Pons (tissue), 1 donor: Measurements from ENCODE around the gene SV2C.

Experiments used
- DNase-seq: peaks from one replicate; pipeline ENCODE4 v3.0.0-alpha.2; 2016; ENCODE audit warnings: low spot score

Gene SV2C

DNA sequence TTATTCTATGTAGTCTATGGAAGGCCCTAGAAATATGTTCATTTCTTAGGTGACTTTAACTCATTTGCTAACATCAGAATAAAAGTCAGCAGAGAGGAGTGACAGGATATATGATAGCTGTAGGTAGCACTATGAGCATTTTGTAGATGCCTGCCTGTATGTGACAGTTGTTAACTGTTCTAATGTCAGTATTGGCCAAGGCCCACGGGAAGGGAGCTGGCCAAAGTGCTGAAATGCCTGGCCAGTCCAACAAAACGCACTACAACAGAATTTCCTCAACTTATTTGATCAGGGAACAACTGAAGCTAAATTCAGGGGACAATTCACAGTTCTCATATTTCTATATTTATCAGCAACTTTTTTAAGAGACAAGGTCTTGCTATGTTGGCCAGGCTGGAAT lies 20.8 kb downstream of the SV2C start:
- DNase-seq = no peak

DNA sequence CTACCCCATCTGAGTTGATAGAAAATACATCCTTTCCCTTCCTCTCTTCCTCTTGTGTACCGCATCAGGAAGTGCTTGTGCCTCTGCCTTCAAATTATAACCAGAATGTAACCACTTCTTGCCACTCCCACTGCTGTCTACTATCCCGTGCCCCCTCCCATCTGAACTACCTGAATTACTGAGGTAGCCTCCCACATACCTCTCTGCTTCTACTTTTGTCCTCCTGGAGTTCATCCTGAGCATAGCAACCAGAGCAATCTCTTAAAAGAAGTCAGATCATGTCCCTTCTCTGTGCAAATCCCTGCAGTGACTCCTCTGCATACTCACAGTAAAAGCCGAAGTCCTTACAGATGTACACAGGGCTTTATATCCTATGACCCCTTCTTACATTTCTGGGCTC lies 23.0 kb downstream of the SV2C start:
- no peak for DNase-seq

DNA sequence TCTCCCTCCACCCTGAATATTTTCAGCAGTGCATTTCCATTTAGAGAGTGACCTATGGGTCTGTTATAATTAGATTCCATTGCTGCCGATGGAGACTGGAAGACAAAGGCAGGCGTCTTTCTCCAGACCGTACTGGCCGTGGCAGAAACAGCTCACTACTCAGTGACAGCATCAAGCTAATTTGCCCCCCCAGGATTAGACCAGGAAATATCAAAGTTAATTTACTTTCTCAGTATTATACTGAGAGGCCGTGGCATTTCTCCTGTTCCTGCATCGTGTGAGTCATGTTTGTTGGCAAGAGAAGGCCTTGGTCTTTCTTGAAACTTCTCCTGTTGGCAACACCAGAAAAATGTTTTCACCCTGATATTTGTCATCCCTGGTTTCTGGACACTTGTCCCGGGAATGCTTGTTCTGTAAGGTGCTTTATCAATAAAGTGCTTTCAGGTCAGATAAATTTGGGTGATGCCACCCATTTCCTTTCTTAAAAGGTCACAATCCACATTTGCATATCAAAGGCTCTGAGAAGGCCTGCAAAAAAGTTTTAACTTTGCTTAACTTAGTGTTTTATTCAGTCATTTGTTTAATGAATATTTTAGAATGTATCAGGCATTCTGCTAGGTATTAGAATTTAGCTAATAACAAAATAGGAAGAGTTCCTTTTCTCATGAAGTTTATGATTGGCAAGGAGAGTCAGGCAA lies 28.4 kb downstream of the SV2C start:
- DNase-seq = no peak

- DNase-seq = no peak
Measured at GRCh38 chr5:76113103-76113502, 29.9 kb downstream of the SV2C start.

DNA sequence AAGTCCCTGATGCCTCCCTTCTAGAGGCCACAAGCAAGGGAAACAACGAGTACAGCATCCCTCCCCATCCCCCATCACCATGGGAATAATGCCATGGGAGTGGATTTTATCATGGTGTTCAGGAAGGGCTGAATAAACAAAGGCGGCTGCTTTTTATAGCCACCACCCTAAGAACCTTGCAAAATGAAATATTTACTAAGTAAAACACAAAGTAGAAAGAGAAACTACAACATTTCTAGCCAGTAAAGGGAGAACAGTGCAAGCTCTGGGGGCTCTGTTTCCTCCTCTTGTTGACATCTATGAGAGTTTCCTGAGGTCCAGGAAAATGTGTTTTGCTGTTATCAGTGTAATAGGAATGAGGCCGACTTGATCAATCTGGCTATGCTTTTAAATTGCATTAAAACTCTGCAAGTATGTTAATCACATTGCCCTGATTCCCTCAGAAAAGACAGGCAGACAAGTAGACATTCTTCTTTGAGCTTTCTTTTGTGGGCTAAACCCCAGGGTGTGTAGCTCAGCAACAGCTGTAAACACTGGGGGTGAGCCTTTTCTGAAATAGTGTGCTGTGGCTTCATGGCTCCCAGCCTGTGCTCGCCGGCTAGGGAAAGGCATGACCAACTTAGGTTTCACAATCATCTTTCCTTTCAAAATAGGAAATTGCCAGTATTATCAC lies 31.1 kb downstream of the SV2C start:
- DNase-seq = no peak

DNA sequence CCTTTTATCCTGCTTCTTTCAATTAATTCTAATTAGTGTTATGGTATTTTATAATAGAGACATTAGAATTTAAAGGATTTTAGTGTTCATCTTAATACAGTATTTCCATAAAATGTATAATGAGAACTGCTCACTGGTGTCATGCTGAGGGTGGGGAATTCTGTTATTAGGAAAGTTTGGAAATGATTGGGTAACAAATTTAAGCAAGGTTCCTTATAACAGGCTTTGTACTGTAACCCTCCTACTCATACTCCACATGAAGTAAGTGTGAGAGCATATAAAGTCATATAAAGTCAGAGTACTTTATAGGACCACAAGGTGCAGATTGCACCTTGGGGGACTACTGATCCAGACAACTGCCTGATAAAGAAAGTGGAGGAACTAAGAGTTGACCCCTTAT lies 42.2 kb downstream of the SV2C start:
- no peak for DNase-seq

- DNase-seq = no peak
Measured at GRCh38 chr5:76125888-76126287, 42.7 kb downstream of the SV2C start.

GRCh38 chr5:76134003-76134402 lies 50.8 kb downstream of the SV2C start:
- no peak for DNase-seq

GRCh38 chr5:76134646-76135045 lies 51.5 kb downstream of the SV2C start:
- no peak for DNase-seq

GRCh38 chr5:76137887-76138542 lies 54.8 kb downstream of the SV2C start:
- no peak for DNase-seq

- no peak for DNase-seq
Measured at GRCh38 chr5:76143884-76144283, 60.7 kb downstream of the SV2C start.

DNA sequence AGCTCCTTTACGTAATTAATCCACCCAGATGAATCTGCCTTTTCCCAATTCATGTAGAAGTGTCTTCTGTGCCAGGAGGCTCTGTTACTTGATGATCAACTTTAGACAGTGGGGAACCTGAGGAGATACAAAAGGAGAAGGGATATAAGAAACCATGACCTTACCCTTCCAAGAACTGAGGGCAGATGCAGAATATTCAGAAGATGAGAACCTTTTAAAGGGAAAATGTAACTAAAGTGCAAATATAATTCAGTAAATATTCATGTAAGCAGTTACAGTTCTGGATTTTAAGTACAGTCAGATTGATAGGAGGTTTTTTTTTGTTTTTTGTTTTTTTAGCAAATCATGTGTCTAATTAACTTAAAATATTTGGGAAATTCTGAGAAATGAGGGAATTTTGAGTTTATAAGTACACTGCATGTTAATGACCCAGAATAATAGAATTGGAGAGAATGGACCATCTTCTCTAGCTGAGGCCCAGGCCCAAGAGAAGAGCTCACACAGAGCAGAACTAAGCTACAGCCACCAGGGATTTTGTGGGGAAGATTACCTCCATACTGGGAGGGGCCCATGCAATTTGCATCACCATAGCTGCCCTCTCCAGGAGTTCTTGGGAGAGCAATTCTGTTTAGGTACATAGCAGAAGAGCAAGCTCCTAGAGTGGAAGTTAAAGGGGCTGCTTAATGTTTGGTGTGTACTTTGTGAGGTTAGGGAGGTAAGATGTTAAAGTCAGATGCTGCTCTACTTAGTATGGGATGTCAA lies 61.5 kb downstream of the SV2C start:
- DNase-seq = no peak

GRCh38 chr5:76145945-76146344 lies 62.8 kb downstream of the SV2C start:
- no peak for DNase-seq

DNA sequence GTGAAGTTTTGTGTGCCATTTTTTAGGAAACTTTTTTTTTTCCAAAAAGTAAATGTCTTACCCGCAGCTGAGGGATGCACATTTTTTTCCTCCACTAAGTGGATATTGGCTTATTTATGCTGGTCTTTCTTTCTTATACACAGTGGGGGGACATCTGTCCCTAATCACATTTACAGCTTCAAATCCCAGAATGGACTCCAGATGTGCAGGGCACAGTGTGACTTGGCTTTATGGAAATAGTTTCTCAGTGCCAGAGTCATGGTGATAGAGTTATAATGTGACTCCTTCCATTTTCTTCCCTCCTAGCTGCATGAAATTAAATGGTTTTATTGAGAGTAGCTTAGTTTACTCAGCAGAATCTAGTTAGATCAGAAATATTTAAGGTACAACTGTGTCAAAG lies 66.5 kb downstream of the SV2C start:
- no peak for DNase-seq

DNA sequence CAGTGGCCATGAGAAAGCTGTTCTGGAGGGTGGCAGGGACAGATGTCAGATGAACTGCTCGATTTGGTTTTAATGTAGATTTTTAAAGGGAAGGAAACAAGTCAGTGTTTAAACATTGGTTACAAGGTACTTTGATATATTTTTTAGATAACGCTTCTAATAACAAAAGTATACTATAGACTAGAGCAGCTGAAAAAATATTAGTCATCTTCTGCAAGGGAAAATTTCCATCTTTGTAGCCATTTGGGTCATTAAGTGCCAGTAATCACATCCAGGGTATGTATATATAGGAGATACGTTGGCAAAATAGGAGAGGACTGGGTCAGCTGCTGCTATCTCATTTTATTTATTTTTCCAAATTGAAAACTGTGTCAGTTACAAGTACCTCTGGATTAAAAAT lies 69.0 kb downstream of the SV2C start:
- DNase-seq = no peak

- DNase-seq = no peak
Measured at GRCh38 chr5:76152700-76153099, 69.5 kb downstream of the SV2C start.

- DNase-seq = no peak
Measured at GRCh38 chr5:76153271-76153670, 70.1 kb downstream of the SV2C start.

GRCh38 chr5:76154009-76154690 lies 71.0 kb downstream of the SV2C start:
- DNase-seq = no peak

GRCh38 chr5:76155536-76155935 lies 72.4 kb downstream of the SV2C start:
- DNase-seq = no peak

GRCh38 chr5:76162335-76162734 lies 79.2 kb downstream of the SV2C start:
- DNase-seq = no peak

- no peak for DNase-seq
Measured at GRCh38 chr5:76163111-76163628, 80.0 kb downstream of the SV2C start.

DNA sequence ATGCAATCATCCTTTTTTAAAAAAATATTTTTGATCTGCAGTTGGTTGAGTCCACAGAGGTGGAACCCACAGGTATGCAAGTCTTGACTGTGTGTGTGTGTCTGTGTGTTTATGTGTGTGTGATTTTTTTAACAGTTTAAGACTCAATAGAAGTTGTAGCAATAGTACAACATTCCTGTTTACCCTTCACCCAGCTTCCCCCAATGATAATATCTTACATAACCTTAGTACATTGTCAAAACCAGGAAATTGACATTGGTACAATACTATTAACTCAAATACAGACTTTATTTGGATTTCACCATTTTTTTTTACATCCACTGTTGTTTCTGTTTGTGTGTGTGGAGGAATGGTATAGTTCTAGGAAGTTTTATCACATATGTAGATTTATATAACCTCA lies 81.8 kb downstream of the SV2C start:
- no peak for DNase-seq
